GM12801 (cell line): Measurements from ENCODE around the gene RAN.

ENCODE experiments used
- TF ChIP-seq, protein P1 (sequence below): IDR thresholded peaks from one replicate; pipeline ENCODE4 v1.5.1; 2011; ENCODE audit warnings: control low read depth; ENCODE audit not compliant: insufficient read length; ENCODE audit errors: extremely low read depth

The RAN gene

DNA sequence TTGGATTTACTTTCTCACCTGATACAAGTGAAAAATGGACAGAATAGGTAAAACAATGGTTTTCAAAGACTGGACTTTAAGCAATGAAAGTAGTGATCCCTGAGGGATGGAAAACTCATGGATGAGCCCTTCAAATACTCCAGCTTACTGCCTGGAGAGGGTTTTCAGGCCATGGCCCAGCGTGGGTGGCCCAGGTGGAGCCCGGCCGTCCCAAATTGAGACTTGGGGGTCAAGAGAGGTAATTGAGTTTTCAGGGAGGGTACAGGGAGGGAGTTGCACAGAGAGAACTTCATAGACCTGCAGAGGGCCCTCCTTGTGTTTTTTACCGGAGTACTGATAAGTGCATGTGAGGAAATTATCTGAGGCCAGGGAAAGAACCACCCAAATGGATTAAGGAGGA lies 37.2 kb downstream of the RAN start:
- TF ChIP-seq, protein P1, sequence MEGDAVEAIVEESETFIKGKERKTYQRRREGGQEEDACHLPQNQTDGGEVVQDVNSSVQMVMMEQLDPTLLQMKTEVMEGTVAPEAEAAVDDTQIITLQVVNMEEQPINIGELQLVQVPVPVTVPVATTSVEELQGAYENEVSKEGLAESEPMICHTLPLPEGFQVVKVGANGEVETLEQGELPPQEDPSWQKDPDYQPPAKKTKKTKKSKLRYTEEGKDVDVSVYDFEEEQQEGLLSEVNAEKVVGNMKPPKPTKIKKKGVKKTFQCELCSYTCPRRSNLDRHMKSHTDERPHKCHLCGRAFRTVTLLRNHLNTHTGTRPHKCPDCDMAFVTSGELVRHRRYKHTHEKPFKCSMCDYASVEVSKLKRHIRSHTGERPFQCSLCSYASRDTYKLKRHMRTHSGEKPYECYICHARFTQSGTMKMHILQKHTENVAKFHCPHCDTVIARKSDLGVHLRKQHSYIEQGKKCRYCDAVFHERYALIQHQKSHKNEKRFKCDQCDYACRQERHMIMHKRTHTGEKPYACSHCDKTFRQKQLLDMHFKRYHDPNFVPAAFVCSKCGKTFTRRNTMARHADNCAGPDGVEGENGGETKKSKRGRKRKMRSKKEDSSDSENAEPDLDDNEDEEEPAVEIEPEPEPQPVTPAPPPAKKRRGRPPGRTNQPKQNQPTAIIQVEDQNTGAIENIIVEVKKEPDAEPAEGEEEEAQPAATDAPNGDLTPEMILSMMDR = no peak

DNA sequence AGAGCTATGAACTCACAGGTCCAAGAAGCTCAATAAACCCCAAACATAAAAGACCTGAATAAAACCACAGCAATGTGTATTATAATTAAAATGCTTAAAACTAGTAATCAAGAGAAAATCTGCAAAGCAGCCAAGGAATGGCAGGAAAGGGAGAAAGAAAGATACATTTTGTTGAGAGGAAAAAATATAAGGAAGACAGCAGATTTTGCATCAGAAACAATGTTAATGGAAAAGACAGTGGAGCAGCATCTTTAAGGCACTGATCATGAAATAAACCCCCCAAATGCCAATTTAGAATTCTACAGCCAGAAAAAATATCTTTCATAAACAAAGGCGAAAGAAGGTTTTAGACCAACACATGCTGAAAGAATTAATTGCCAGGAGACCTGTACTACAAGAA lies 39.3 kb downstream of the RAN start:
- TF ChIP-seq, protein P1 = no peak

DNA sequence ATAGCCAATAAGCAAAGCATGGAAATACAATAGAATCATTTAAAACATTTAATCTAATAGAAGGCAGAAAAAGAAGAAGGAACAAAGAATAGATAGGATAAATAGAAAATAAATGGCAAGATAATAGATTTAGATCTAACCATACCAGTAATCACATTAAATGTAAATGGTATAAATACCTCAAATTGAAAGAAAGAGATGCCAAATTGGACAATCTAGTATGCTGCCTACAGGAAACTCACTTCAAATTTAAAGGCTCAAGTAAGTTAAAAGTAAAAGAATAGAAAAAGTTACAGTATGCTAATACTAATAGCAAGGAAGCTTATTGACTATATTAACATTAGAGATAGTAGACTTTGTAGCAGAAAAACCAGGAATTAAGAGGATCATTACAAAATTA lies 40.1 kb downstream of the RAN start:
- TF ChIP-seq, protein P1 = no peak

DNA sequence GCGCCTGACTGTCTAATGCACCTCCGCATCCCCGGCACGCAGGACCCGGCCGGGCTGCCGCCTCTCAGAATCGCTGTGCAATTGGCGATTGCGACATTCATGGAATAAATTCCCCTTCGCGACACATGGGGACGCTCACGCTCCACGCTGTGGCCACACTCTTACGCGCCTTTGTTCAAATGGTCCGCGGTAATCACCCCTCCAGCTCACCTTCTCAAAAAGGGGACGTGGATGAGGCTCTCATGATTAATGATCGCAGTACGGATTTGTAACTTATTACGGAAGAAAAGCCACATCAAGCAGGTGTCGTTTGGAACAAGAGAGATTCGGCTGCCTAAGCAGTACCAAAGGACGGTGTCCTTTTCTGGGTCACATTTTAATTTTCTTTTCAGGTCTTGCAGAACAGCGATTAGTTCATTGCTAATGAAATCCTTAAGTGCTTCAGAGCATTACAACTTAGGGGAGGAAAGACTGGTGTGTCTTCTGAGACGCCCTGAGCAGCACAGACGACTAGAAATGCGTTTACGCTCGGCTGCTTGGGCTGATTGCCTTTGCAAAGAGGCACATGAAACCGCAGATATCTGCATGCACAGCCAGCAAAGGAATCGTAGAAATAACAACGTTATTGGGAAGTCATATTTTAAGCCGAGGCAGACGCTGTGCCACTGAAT lies 44.5 kb downstream of the RAN start:
- TF ChIP-seq, protein P1 = peak; percentile 94

DNA sequence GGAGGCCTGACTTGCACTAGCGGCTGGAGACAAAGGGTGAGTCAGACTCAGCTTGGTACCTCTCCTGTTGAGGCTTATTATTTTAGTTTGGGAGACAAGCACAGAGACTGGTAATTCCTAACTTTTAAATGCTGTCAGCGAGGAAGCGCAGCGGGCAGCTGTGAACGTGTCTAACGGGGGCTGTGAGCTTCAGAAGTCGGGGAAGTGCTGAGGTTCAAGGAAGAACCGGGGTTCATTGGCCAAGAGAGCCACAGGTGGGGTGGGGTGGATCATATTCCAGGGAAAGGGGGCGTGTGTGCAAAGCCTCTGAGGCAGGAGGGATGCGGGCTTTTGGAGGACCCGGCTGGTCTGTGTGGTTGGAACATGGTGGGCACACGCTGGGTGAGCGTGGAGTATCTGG lies 45.7 kb downstream of the RAN start:
- TF ChIP-seq, protein P1 = no peak

DNA sequence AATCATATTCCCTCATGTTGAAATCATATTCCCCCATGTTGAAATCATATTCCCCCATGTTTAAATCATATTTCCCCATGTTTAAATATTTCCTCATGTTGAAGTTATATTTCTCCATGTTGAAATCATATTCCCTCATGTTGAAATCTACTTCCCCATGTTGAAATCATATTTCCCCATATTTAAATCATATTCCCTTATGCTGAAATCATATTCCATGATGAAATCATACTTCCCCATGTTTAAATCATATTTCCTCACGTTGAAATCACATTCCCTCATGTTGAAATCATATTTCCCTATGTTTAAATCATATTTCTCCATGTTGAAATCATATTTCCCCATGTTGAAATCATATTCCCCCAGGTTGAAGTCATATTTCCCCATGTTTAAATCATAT lies 47.2 kb downstream of the RAN start:
- TF ChIP-seq, protein P1 = no peak

DNA sequence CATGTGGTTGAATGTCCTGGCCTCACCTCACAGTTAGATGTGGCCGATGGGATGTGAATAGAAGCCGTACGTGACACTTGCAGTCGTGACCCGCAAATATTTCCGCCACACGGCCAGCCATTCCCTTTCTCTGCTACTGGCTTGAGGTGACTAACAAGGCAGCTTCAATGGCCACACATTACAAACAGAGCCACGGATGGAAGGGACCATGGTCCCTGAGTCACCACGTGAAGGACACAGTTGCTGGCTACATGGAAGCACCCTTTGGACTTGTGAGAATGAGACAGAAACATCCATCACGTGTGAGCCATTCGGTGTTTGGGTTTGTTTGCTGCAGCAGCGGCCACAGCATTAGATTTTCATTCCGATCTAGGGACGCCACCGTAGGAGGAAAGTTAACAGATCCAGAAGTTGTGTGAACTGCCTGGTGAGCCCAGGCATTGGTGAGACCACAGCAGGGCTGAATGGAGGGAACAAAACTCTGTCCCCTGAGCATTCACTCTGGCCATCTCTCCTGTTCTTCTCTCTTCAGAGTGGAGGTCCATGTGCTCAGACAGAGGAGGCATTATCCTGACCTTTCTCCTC lies 48.3 kb downstream of the RAN start:
- TF ChIP-seq, protein P1 = no peak
